HUES48 (cell line): ENCODE data around the gene DLG1.

Experiments used
- H3K27ac ChIP-seq: one replicate; pipeline ENCODE4 v1.7.0; 2013; ENCODE audit warnings: low read depth, low read length, inconsistent platforms
- H3K27me3 ChIP-seq: 2 replicates; pipeline ENCODE4 v1.6.1; 2013; ENCODE audit warnings: mild to moderate bottlenecking, low read length; ENCODE audit not compliant: control insufficient read depth, insufficient read depth
- H3K36me3 ChIP-seq: 2 replicates; pipeline ENCODE4 v1.6.1; 2013; ENCODE audit warnings: low read length; ENCODE audit not compliant: control insufficient read depth, insufficient read depth
- H3K4me1 ChIP-seq: 2 replicates; pipeline ENCODE4 v1.6.1; 2013; ENCODE audit warnings: mild to moderate bottlenecking, low read length; ENCODE audit not compliant: control insufficient read depth, insufficient read depth
- H3K4me3 ChIP-seq: 2 replicates; pipeline ENCODE4 v1.5.1; 2013; ENCODE audit warnings: mild to moderate bottlenecking, low read depth, low read length
- H3K9ac ChIP-seq: 2 replicates; pipeline ENCODE4 v1.6.1; 2013; ENCODE audit warnings: mild to moderate bottlenecking, low read depth, low read length, moderate library complexity
- H3K9me3 ChIP-seq: 2 replicates; pipeline ENCODE4 v1.6.1; 2013; ENCODE audit warnings: low read length; ENCODE audit not compliant: control insufficient read depth, insufficient read depth

The DLG1 gene

DNA sequence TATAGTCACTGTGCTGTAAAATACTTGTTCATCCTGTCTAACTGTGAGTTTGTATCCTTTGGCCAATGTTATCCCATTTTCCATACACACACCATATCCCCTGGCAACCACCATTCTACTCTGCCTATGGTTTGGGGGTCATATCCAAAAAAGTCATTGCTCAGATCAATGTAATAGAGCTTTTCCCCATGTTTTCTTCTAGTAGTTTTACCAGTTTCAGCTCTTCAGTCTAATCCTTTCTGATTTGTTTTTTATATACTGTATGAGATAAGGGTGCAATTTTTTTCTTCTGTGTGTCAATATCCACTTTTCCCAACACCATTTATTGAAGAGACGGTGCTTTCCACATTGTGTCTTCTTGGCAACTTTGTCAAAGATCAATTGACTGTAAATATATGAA is 14.0 kb upstream of the DLG1 start:
- Histone ChIP-seq H3K9ac (no peak overlapping the region), H3K4me1 (peaks cover 19% of the 10 kb centered on the region), H3K27ac (no peak overlapping the region), H3K36me3 (no peaks in the 10 kb centered on the region), H3K9me3 (no peaks in the 10 kb centered on the region), H3K4me3 (no peak overlapping the region), H3K27me3 (no peaks in the 10 kb centered on the region)

DNA sequence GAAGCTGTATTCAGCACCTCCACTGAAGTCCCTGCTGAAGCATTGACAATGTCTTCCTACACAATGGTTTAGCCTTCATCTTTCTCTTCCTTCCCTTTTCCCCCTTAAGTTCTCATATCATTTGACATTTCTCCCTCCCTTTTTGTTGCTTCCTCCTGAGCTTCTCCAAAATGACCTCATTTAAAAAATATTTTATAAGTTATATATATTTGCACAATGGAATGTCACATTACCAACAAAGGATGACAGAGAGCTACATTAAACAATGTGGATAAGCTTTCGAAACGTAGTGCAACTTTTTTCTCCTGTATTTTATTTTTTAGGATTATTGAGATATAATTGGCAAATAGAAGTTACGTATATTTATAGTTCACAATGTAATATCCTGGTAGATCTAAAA is 13.2 kb upstream of the DLG1 start:
- Histone ChIP-seq H3K36me3 (no peaks in the 10 kb centered on the region), H3K4me1 (peaks cover 19% of the 10 kb centered on the region), H3K4me3 (no peak overlapping the region), H3K27me3 (no peaks in the 10 kb centered on the region), H3K9ac (no peak overlapping the region), H3K9me3 (no peaks in the 10 kb centered on the region), H3K27ac (no peak overlapping the region)

DNA sequence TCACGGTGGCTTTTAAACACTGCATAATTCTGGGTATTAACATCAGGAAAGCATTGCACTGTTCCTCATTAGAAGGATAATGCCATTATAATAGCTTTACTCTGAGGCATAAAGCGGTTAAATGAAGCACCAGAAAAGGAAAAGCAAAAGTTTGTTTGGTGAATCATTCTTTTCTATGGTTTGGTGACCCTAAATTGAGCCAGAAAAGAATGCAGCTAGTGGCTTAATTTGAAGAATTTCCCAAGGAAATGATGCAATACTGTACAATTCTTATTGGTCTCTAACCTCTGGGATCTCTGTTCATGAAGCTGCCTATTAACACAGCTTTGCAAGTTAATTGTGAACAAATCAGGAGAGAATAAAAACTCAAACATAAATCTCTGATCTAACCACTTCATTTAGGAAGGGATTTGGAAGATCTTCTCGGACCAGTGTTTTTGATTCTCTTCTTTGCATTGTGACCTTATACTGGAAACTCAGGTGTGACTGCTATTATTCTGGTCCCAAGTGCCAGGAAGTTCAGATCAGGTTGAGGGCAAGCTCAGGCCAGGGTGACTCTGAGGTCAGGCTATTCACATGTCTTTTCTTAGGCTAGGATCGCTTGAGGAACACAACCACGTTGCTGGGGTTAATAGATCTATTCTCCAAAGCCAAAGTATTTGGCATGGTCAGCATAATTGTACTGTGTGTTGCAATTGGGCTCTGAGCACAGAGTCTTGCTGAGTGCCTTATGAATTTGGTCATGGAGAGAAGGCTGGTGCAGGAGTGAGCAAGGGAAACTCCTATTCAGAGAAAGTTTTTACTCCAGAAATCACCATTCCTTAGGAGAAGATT is 11.3 kb upstream of the DLG1 start:
- peak overlapping the region; percentile 8 for H3K27ac ChIP-seq
- no peak overlapping the region for H3K9ac ChIP-seq
- no peaks in the 10 kb centered on the region for H3K36me3 ChIP-seq
- peaks cover 22% of the 10 kb centered on the region for H3K4me1 ChIP-seq
- H3K27me3 ChIP-seq = no peaks in the 10 kb centered on the region
- no peak overlapping the region for H3K4me3 ChIP-seq
- no peaks in the 10 kb centered on the region for H3K9me3 ChIP-seq

- Histone ChIP-seq H3K27ac (peak overlapping the region; percentile 33), H3K9me3 (no peaks in the 10 kb centered on the region), H3K4me3 (no peak overlapping the region), H3K27me3 (no peaks in the 10 kb centered on the region), H3K4me1 (peaks cover 33% of the 10 kb centered on the region), H3K9ac (no peak overlapping the region), H3K36me3 (no peaks in the 10 kb centered on the region)
Measured at GRCh38 chr3:197308591-197308990, 10.2 kb upstream of the DLG1 start.

DNA sequence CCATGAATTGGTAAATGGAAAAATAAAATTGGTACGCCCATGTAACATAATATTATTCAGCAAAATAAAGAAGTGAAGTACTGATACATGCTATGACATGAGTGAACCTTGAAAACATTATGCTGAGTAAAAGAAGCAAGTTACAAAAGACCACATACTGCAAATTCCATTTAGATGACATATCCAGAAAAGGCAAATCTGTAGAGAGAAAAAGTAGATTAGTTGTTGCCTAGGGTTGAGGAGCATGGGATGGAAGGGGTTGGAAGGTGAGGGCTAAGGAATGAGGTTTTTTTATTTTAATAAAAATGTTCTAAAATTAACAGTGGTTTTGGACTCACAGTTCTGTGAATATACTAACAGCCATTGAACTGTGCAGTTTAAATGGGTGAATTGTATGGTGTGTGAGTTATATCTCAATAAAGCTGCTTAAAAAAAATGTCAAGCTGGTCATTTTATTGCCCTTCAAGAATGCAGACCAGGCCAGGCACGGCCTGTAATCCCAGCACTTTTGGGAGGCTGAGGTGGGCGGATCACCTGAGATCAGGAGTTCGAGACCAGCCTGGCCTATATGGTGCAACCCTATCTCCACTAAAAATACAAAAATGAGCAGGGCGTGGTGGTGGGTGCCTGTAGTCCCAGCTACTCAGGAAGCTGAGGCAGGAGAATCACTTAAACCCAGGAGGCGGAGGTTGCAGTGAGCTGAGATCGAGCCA is 8.1 kb upstream of the DLG1 start:
- H3K36me3 ChIP-seq = no peaks in the 10 kb centered on the region
- H3K4me3 ChIP-seq = no peak overlapping the region
- no peaks in the 10 kb centered on the region for H3K9me3 ChIP-seq
- H3K9ac ChIP-seq = no peak overlapping the region
- H3K27me3 ChIP-seq = no peaks in the 10 kb centered on the region
- peaks cover 33% of the 10 kb centered on the region for H3K4me1 ChIP-seq
- no peak overlapping the region for H3K27ac ChIP-seq

DNA sequence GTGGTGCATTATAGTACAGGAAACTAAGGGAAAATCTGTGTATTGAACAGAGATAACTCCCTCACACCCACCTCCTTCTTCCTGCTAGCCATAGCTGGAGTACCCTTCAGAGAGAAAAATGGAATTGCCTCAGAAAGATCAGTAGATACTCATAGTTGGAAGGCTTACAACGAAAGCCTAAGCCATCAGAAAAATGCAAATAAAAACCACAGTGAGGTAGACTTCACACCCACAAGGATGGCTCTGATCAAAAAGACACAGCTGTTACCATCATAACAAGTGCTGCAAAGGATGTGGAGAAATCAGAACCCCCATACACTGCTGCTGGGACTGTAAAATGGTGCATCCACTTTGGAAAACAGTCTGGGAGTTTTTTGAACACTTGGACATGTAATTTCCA is 7.4 kb upstream of the DLG1 start:
- H3K36me3 ChIP-seq = no peaks in the 10 kb centered on the region
- peaks cover 33% of the 10 kb centered on the region for H3K4me1 ChIP-seq
- no peaks in the 10 kb centered on the region for H3K9me3 ChIP-seq
- no peak overlapping the region for H3K27ac ChIP-seq
- H3K4me3 ChIP-seq = no peak overlapping the region
- no peak overlapping the region for H3K9ac ChIP-seq
- no peaks in the 10 kb centered on the region for H3K27me3 ChIP-seq

DNA sequence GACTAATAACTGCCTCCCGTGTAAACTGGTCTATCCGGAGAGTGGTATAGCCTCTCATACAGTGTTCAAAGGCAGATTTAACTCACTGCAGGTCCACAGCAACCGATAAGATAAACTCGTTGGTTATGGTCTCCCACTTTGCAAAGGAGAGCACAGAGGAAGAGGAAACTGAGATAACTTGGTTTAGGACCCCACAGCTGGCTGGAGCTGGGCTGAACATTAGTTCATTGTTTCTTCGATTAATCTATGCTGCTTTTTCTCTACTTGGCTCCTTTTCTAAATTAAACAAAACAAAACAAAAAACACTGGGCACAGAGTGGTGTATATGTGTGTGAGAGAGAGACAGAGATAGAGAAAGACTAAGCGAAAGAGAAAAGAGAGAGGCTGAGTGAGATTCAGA is 5.0 kb upstream of the DLG1 start:
- H3K9ac ChIP-seq = no peak overlapping the region
- no peaks in the 10 kb centered on the region for H3K9me3 ChIP-seq
- H3K4me1 ChIP-seq = peaks cover 24% of the 10 kb centered on the region
- H3K4me3 ChIP-seq = no peak overlapping the region
- H3K36me3 ChIP-seq = no peaks in the 10 kb centered on the region
- H3K27ac ChIP-seq = no peak overlapping the region
- H3K27me3 ChIP-seq = no peaks in the 10 kb centered on the region

GRCh38 chr3:197302696-197303341 is 4.4 kb upstream of the DLG1 start:
- Histone ChIP-seq H3K36me3 (no peaks in the 10 kb centered on the region), H3K9ac (no peak overlapping the region), H3K9me3 (no peaks in the 10 kb centered on the region), H3K27me3 (no peaks in the 10 kb centered on the region), H3K27ac (no peak overlapping the region), H3K4me3 (no peak overlapping the region), H3K4me1 (peaks cover 22% of the 10 kb centered on the region)

- Histone ChIP-seq H3K4me1 (peaks cover 22% of the 10 kb centered on the region), H3K27me3 (no peaks in the 10 kb centered on the region), H3K27ac (no peak overlapping the region), H3K9me3 (no peaks in the 10 kb centered on the region), H3K9ac (no peak overlapping the region), H3K4me3 (no peak overlapping the region), H3K36me3 (no peaks in the 10 kb centered on the region)
Measured at GRCh38 chr3:197302033-197302432, 3.6 kb upstream of the DLG1 start.

- Histone ChIP-seq H3K9me3 (no peaks in the 10 kb centered on the region), H3K4me1 (peaks cover 28% of the 10 kb centered on the region), H3K4me3 (no peak overlapping the region), H3K9ac (no peak overlapping the region), H3K27me3 (no peaks in the 10 kb centered on the region), H3K27ac (no peak overlapping the region), H3K36me3 (peaks cover 11% of the 10 kb centered on the region)
Measured at GRCh38 chr3:197300361-197300760, 1.9 kb upstream of the DLG1 start.
